HG03558 (cell line): ENCODE results near the gene ZNF236.

Experiments used
- ATAC-seq: cut with Tn5 transposase; IDR thresholded peaks from one replicate; pipeline ENCODE4 v1.9.1; 2021; ENCODE audit warnings: moderate number of reproducible peaks; ENCODE audit not compliant: unreplicated experiment; ENCODE audit errors: extremely low read depth

Gene ZNF236

GRCh38 chr18:76819411-76820136 is 2.8 kb upstream of the ZNF236 start:
- no peak for ATAC-seq

- no peak for ATAC-seq
Observed at GRCh38 chr18:76821356-76821874, 942 bp upstream of the ZNF236 start.

GRCh38 chr18:76821875-76822505 is 367 bp upstream of the ZNF236 start:
- peak; percentile 25 for ATAC-seq

GRCh38 chr18:76823161-76823538 is 793 bp downstream of the ZNF236 start:
- no peak for ATAC-seq

GRCh38 chr18:76823587-76824011 is 1.2 kb downstream of the ZNF236 start:
- no peak for ATAC-seq

DNA sequence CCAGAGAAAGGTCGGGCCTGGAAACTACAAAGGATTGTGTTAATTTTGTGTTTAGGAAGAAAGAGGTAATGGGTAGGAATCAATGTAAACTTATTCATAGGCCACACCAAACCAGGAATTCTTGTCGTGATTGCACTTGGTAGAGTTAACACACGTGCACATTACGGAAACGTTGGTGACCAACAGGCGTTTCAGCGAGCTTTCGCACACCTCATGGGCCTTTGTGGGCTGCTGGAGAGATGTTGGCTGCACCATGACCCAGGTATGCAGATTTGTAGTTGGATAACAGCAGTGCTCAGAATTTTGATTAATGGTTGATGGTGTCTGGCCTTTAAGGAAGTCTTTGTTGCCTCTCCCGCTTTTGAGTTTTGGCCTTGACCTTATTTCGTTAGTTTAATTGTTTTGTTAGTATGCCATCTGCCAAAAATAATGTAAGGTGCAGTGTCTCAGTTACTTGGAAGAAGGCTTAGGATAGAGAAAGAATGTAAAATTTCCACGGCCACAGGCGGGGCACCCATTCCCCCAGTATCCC is 1.9 kb downstream of the ZNF236 start:
- ATAC-seq = no peak

DNA sequence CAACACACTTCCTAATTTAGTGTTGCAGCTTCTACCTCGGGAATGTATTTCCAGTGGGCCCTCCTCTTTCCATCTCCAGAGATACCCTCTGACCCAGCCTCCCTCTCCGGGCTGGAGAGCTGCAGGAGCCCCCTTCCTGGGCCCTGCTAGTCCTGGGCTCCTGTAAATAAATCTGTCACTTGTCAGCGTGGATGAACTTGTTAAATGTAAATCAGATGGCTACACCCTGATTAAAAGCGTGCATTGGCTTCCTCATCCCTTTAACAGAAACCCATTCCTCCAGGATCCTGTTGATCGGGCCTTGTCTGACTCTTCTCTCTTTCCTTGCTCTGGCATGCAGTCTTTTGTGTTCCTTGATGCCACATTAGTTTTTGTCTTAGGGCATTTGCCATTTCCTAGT is 2.4 kb downstream of the ZNF236 start:
- no peak for ATAC-seq

- ATAC-seq = no peak
Observed at GRCh38 chr18:76827205-76828200, 5.1 kb downstream of the ZNF236 start.

DNA sequence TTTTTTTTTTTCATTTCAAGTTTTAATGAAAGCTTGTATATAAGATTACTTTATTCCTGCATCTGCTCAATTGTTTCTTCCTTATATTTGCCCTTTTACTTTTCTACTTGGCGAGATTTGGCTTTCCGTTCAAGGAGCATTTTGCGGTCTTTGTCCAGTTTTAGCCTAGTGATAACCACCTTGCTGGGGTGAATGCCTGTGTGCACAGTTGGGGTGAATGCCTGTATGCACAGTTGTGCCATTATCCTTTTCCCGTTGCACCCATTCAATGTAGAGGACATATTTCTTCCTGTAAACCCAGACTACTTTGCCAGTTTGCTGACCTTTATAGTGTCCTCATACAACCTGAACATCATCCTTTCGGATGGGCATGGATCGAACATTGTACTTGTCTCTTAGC is 12.0 kb downstream of the ZNF236 start:
- ATAC-seq = no peak

DNA sequence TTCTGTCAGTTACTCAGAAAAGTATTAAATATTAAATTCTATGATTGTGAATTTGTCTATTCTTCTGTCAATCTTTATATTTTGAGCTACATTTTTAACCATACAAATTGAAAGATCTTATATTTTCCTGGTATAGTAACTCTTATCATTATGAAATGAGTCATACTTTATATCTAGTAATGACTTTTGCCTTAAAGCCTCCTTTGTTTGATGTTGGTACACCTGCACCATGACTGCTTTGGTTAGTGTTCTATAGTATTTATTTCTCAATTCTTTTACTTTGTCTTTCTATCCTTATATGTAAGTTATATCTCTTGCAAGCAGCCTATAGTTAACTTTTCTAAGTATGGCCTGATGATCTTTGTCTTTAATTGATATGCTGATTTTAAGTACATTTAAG is 13.0 kb downstream of the ZNF236 start:
- ATAC-seq = no peak

GRCh38 chr18:76837071-76837470 is 14.7 kb downstream of the ZNF236 start:
- ATAC-seq = no peak

DNA sequence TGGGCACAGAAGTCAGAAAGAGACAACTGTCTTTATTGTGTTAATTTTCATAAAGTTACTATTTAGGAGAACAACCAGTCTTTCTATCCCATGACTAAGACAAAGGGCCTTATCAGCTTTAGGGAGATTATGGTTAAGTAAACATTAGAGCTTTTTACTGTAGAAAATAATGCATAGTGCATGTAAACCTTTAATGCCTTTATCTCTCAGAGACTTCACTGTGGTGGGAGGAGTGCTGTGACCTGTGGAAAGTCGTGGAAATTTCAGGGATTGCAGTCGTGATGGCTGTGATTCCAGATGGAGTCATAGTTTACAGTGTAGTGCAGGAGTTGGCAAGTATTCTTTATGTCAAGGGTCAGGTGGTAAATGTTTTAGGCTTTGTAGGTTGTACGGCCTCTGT is 15.8 kb downstream of the ZNF236 start:
- ATAC-seq = no peak

- no peak for ATAC-seq
Observed at GRCh38 chr18:76839086-76839794, 16.9 kb downstream of the ZNF236 start.

DNA sequence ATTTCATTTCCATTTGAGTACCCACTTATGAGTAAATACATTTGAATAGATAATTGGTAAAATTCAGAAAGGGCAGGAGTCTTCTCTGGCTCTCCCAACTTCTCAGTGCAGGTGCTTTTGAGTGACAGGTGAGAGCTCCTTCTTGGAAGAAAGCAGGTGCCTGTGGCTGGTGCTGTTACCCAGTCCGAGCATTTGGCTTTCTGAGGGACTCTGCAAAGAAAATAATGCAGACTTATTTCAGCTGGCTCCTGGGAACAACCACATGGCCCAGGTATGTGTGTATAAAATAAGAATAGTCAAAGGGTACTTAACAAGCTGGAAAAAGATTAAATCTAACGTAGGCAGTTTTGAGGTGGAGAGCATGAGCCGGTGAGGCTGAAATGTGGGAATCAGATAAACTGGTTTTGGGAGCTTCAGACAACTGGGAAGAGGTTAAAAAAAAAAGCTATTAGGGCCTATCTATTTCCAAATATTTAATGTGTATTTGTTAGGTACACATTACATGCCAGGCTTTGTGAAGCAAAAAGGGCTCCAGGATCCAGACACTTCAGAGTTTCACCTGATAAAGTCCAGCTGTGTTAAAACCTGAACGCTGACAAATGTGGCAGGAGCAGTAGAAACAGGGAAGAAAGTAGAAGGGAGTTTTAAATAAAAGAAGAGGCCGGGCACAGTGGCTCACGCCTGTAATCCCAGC is 20.6 kb downstream of the ZNF236 start:
- no peak for ATAC-seq

DNA sequence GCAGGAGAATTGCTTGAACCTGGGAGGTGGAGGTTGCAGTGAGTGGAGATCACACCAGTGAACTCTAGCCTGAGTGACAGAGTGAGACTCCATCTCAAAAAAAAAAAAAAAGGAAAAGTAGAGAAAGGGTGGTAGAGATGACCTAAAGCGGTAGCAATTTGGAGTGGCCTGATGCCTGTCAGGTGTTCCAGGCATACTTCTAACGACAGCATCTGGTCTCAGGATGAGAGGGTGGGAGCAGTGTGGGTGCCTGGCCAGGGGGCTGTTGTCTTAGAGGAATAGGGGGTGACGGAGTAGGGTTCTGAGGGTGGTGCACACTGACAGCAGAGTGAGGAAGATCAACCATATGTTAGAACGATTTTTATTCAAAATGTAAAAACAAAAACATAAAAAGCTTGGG is 21.8 kb downstream of the ZNF236 start:
- no peak for ATAC-seq

- ATAC-seq = no peak
Observed at GRCh38 chr18:76844742-76845477, 22.6 kb downstream of the ZNF236 start.

DNA sequence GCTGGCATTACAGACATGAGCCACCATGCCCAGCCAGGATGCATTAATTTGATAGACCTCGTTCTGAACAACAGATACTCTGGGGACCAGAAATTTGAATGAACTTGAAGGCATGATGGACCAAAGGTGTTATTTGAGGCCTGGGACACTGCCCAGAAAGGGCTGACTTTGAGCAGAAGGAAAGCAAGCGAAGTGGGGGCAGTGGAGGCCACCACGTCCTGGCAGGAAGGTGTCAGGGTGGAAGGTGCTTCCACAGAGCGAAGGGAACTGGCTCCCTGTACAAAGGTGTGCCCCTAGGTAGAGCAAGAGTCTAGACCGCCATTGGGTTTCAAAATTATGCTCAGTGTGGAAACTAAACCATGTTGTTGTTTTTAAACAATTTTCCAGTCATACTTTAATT is 23.9 kb downstream of the ZNF236 start:
- ATAC-seq = no peak

- ATAC-seq = no peak
Observed at GRCh38 chr18:76847916-76848315, 25.6 kb downstream of the ZNF236 start.

GRCh38 chr18:76850112-76850511 is 27.8 kb downstream of the ZNF236 start:
- ATAC-seq = no peak
